Activated T-helper 1 cell treated with anti-CD3 and anti-CD28 coated beads, Interleukin-2, amount 50 U/mL, for 16 hours (primary cell): ENCODE data around the gene CSN2.
A peak's percentile ranks its signal among the peaks of the same experiment; 100 is the strongest.

Experiments used
- DNase-seq, 2 donors: peaks; one replicate each; pipeline ENCODE4 v3.0.0-alpha.2; 2020; ENCODE audit warnings: low read depth in 1 of 2, low spot score in 1 of 2

Gene CSN2, protein sequence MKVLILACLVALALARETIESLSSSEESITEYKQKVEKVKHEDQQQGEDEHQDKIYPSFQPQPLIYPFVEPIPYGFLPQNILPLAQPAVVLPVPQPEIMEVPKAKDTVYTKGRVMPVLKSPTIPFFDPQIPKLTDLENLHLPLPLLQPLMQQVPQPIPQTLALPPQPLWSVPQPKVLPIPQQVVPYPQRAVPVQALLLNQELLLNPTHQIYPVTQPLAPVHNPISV

GRCh38 chr4:69965628-69966027 is at the start of gene CSN2:
Gene CSN2 (minus strand): TSS chr4:69965728. CDS start chr4:69960995, 4,733 bp downstream.
- no peak for DNase-seq

DNA sequence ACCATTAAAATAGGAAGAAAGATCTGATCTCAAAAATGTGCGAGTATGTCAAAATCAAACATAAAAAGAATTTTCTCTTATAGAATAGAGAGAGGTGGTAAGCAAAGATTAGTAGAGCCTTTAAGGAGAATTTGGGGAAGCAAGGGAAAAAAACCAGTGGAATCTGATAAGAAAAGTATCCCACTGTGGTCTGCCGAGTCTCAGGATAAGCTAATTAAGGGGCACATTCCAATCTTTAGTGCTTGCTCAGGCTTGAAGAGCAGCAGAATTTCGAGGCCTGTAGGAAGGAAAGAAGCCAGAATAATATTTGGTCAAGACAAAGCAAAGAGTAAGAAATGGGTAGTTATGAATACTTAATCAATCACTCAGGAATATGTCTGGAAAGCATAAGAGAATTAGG is 43.2 kb upstream of the CSN2 start:
- no peak for DNase-seq

DNA sequence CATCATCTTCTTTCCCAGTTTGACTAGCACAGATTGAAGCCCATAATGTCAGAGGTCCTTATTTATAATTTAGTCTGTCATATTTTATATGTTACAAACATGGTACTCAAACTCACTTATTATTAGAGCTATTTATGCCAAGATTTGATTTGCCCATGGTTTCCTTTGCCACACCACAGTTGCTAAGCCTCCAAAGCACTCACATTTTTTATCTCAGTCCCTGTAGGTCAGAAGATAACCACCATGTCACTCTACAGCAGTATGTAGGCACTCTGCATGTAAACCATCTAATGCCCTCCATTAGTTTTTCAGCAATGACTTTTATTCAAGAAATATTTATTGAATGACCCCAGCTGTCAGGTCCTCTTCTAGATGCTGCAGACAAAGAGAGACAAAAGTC is 37.0 kb upstream of the CSN2 start:
- no peak for DNase-seq

- DNase-seq = no peak
Observed at GRCh38 chr4:70000711-70001110, 35.2 kb upstream of the CSN2 start.

- no peak for DNase-seq
Observed at GRCh38 chr4:69999420-69999819, 33.9 kb upstream of the CSN2 start.

DNA sequence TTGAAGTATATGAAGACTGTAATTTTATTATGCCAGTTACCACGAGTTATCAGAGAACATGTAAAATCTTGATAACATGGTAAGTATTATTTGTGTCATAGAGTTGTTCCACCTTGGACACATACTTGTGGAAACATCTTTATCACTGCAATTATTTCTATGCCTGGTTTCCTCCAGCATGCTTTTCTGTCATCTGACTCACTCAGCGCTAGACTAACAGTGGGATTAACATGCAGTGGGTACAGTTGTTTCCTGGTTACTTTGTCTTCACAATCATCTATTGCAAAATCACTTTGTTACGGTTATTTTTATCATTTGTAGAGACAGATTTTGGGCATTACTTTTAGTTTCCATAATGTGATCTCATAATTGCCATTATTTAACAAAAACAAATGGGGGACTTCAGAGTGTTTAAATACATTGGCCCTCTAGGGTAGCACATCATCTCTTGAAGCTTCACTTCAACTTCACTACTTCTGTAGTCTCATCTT is 30.0 kb upstream of the CSN2 start, which contains the start of gene STATH:
Gene STATH, plus strand, starts transcription at position 441 of the 491 bp plus-strand sequence. CDS start 2,472 bp downstream, outside the sequence.
- no peak for DNase-seq

DNA sequence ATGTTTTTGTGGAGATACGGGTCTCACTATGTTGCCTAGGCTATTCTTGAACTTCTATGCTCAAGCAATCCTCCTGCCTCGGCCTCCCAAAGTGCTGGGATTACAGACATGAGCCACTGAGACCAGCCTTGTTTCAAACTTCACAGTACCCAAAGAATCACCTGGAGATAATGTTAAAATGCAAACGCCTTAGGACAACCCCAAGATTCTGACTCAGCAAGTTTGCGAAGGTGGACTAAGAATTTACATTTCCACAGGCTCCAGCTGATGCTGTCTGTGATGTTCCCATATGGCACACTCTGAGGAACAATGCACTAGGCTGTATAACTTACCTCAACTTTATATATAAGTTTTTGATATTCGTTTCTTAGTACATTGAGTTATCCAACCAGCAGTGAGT is 29.3 kb upstream of the CSN2 start:
- DNase-seq = no peak

DNA sequence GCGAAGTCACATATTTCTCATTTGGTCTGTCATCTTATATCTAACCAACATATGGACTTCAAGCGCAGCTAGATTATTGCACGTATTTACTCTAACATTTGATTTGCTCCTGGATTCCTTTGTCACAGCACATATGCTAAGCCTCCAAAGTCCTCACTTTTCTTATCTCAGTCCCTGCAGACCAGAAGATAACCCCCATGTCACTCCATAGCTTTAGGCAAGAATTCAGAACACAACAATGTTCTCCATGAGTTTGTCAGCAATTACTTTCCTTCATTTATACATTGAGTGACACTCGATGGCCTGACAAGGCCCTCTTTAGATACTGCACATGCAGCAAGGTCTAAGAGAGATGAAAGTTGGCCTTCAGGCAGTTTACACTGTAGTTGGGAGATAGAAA is 25.5 kb upstream of the CSN2 start:
- no peak for DNase-seq

- no peak for DNase-seq
Observed at GRCh38 chr4:69986663-69987062, 21.1 kb upstream of the CSN2 start.

- DNase-seq = no peak
Observed at GRCh38 chr4:69984030-69984443, 18.5 kb upstream of the CSN2 start.

GRCh38 chr4:69977582-69977981 is 12.1 kb upstream of the CSN2 start:
- DNase-seq = no peak

DNA sequence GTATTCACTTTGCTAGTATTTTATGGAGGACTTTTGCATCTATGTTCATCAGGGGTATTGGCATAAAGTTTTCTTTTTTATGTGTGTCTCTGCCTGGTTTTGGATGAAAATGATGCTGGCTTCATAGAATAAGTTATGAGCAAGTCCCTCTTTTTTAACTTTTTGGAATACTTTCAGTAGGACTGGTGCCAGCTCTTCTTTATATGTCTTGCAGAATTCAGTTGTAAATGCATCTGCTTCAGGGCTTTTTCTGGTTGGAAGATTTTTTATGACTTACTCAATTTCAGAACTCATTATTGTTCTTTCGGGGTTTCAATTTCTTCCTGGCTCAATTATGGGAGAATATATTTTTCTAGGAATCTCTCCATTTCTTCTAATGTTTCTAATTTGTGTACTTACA is 9.1 kb upstream of the CSN2 start:
- no peak for DNase-seq

GRCh38 chr4:69970071-69970470 is 4.5 kb upstream of the CSN2 start:
- DNase-seq = no peak

- DNase-seq = no peak
Observed at GRCh38 chr4:69957209-69957608, 8.3 kb downstream of the CSN2 start.

DNA sequence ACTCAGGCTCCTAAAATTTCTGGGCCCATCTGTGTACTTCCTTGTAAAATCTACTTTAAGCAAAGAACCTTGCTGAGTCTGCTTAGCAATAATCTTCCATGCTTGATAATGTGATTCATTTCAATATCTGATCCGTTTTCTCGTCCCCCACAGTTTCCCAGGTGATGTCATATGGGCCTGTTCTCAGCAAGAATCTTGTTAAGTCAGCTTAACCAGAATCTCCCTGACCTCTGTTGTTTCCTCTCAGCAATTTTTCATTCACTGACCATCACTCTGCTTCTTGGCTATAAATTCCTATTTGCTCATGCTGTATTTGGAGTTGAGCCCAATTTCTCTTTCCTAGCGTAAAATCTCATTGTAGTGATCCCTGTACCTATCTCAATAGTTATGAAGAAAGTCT is 13.9 kb downstream of the CSN2 start:
- no peak for DNase-seq

GRCh38 chr4:69936566-69936965 is 29.0 kb downstream of the CSN2 start:
- no peak for DNase-seq

- DNase-seq = no peak
Observed at GRCh38 chr4:69934150-69934549, 31.4 kb downstream of the CSN2 start.

GRCh38 chr4:69930768-69931167 is 34.8 kb downstream of the CSN2 start, which contains the start of gene CSN1S1:
Gene CSN1S1 (plus strand): TSS chr4:69931068. CDS start chr4:69932556, 1,488 bp downstream.
- no peak for DNase-seq

DNA sequence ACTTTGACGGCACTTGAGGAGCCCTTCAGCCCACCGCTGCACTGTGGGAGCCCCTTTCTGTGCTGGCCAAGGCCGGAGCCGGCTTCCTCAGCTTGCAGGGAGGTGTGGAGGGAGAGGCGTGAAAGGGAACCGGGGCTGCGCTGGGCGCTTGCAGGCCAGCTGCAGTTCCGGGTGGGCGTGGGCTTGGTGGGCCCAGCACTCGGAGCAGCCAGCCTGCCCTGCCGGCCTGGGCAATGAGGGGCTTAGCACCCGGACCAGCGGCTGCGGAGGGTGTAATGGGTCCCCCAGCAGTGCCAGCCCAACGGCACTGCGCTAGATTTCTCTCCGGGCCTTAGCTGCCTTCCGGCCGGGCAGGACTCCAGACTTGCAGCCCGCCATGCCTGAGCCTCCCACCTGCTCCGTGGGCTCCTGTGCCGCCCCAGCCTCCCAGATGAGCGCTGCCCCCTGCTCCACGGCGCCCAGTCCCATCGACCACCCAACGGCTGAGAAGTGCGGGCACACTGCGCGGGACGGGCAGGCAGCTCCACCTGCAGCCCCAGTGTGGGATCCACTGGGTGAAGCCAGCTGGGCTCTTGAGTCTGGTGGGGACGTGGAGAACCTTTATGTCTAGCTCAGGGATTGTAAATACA is 41.6 kb downstream of the CSN2 start:
- DNase-seq = peak in 1 of 2 donors; percentile 0

DNA sequence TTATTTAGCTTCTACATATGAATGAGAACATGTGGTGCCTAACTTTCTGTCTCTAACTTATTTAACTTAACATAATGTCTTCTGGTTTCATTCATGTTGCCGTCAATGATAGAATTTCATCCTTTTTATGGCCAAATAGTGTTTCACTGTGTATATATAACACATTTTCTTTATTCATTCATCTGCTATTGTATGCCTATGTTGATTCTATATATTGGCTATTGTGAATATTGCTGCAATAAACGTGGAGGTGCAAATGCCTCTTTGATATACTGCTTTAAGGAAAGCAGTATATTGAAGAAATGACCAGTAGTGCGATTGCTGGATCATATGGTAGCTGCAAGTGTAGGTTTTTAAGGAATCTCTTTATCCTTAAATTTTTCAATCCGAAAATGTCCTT is 44.7 kb downstream of the CSN2 start:
- no peak for DNase-seq

- DNase-seq = no peak
Observed at GRCh38 chr4:69910016-69910782, 55.3 kb downstream of the CSN2 start.

DNA sequence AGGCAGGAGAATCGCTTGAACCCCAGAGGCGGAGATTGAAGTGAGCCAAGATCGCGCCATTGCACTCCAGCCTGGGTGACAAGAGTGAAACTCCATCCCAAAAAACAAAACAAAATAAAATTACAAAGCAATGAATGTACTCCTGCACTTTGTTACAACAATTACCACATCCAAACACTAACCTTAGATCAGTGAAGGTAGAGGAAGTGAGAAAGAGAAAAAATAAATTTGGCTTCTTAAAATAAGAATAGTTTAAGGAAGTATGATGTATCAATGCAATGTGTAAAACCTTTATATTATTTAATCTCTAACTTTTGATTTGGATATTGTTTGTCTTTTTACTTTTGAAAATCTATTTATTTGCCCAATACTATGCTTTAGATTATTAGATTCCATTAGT is 56.3 kb downstream of the CSN2 start:
- no peak for DNase-seq
